PFSK-1 (cell line): Measurements from ENCODE around the gene CNN2.

Experiments used
- FOXP2 ChIP-seq: optimal IDR thresholded peaks from 2 replicates; pipeline ENCODE3; 2011; ENCODE audit warnings: borderline replicate concordance, control low read depth, inconsistent platforms; ENCODE audit not compliant: insufficient read depth; ENCODE audit errors: extremely low read length, extremely low read depth
- POLR2AphosphoS5 ChIP-seq: IDR thresholded peaks from 2 replicates; pipeline ENCODE4 v1.6.1; 2012; ENCODE audit warnings: low read depth, mild to moderate bottlenecking, control low read depth, low read length, moderate library complexity
- SIN3A ChIP-seq: IDR thresholded peaks from 2 replicates; pipeline ENCODE4 v1.6.1; 2012; ENCODE audit warnings: mild to moderate bottlenecking, low read length, moderate library complexity, borderline replicate concordance; ENCODE audit not compliant: insufficient read depth
- TAF1 ChIP-seq: IDR thresholded peaks from 2 replicates; pipeline ENCODE4 v1.6.1; 2012; ENCODE audit warnings: low read length, control low read depth, borderline replicate concordance; ENCODE audit not compliant: insufficient read depth
- TF ChIP-seq, protein P1 (sequence below), 2 experiments: IDR thresholded peaks; 2 replicates each; pipeline versions ENCODE4 v1.6.1 to v1.8.0; 2011 to 2012; ENCODE audit warnings: low read depth in 2 of 2, low read length in 2 of 2, control low read depth in 1 of 2, inconsistent platforms in 1 of 2, mild to moderate bottlenecking in 1 of 2, moderate library complexity in 1 of 2; ENCODE audit not compliant: insufficient read depth in 1 of 2

Gene CNN2

DNA sequence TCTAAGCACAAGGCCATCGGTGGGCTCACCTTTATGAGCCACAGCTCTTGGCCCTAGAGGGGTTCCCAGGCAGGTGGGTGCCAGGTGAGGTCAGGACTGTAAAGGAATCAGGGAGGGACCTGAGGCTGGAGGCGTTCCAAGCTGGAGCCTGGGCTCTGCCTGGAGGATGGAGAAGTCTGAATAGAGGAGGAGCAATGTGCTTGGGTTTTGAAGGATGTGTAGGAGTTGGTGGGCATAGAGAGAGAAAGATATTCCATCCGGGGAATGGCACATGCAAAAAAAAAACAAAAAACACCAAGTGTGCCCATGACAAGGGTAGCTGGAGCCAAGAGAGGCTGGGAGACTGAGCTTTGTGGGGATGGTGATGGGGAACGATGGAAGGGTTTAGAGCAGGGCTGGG lies 23.8 kb upstream of the CNN2 start:
- TF ChIP-seq, protein P1, sequence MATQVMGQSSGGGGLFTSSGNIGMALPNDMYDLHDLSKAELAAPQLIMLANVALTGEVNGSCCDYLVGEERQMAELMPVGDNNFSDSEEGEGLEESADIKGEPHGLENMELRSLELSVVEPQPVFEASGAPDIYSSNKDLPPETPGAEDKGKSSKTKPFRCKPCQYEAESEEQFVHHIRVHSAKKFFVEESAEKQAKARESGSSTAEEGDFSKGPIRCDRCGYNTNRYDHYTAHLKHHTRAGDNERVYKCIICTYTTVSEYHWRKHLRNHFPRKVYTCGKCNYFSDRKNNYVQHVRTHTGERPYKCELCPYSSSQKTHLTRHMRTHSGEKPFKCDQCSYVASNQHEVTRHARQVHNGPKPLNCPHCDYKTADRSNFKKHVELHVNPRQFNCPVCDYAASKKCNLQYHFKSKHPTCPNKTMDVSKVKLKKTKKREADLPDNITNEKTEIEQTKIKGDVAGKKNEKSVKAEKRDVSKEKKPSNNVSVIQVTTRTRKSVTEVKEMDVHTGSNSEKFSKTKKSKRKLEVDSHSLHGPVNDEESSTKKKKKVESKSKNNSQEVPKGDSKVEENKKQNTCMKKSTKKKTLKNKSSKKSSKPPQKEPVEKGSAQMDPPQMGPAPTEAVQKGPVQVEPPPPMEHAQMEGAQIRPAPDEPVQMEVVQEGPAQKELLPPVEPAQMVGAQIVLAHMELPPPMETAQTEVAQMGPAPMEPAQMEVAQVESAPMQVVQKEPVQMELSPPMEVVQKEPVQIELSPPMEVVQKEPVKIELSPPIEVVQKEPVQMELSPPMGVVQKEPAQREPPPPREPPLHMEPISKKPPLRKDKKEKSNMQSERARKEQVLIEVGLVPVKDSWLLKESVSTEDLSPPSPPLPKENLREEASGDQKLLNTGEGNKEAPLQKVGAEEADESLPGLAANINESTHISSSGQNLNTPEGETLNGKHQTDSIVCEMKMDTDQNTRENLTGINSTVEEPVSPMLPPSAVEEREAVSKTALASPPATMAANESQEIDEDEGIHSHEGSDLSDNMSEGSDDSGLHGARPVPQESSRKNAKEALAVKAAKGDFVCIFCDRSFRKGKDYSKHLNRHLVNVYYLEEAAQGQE (IDR thresholded peaks at IDR 0.05; ENCODE audit: insufficient read depth in 1 of 2, low read depth in 2 of 2, low read length in 2 of 2) = no peak
- TF ChIP-seq TAF1 = no peak
- TF ChIP-seq SIN3A = no peak
- TF ChIP-seq FOXP2 = no peak
- no peak for TF ChIP-seq POLR2AphosphoS5

DNA sequence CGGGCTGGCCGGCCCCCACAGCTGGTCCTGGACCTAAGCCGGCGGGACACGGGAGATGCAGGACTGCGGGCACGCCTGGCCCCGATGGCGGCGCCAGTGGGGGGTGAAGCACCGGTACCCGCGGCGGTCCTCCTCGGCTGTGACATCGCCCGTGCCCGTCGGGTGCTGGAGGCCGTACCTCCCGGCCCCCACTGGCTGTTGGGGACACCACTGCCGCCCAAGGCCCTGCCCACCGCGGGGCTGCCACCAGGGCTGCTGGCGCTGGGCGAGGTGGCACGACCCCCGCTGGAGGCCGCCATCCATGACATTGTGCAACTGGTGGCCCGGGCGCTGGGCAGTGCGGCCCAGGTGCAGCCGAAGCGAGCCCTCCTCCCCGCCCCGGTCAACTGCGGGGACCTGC lies 23.1 kb upstream of the CNN2 start:
- no peak for TF ChIP-seq TAF1
- TF ChIP-seq SIN3A = no peak
- no peak for TF ChIP-seq FOXP2
- TF ChIP-seq, protein P1 (IDR thresholded peaks at IDR 0.05; ENCODE audit: insufficient read depth in 1 of 2, low read depth in 2 of 2, low read length in 2 of 2) = no peak
- TF ChIP-seq POLR2AphosphoS5 = no peak

DNA sequence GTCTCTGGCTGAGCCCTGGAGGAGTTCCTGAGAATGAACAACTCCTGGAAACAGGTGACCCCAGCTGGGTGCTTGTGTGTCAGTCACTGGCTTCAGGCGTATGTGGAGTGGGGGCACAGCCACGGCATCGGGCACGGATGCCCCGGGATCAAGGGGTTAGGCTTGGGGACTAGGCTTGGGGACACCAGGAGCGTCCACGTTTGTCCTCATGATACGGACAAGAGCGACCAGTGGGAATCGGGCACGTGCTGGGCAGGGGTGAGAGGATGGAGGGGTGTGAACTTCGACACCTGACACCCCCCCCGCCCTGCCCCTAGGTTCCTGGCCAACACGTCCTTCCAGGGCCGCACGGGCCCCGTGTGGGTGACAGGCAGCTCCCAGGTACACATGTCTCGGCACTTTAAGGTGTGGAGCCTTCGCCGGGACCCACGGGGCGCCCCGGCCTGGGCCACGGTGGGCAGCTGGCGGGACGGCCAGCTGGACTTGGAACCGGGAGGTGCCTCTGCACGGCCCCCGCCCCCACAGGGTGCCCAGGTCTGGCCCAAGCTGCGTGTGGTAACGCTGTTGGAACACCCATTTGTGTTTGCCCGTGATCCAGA lies 22.1 kb upstream of the CNN2 start:
- TF ChIP-seq FOXP2 (no peak), TAF1 (no peak), POLR2AphosphoS5 (no peak), SIN3A (no peak)
- TF ChIP-seq, protein P1 (IDR thresholded peaks at IDR 0.05; ENCODE audit: insufficient read depth in 1 of 2, low read depth in 2 of 2, low read length in 2 of 2) = no peak

DNA sequence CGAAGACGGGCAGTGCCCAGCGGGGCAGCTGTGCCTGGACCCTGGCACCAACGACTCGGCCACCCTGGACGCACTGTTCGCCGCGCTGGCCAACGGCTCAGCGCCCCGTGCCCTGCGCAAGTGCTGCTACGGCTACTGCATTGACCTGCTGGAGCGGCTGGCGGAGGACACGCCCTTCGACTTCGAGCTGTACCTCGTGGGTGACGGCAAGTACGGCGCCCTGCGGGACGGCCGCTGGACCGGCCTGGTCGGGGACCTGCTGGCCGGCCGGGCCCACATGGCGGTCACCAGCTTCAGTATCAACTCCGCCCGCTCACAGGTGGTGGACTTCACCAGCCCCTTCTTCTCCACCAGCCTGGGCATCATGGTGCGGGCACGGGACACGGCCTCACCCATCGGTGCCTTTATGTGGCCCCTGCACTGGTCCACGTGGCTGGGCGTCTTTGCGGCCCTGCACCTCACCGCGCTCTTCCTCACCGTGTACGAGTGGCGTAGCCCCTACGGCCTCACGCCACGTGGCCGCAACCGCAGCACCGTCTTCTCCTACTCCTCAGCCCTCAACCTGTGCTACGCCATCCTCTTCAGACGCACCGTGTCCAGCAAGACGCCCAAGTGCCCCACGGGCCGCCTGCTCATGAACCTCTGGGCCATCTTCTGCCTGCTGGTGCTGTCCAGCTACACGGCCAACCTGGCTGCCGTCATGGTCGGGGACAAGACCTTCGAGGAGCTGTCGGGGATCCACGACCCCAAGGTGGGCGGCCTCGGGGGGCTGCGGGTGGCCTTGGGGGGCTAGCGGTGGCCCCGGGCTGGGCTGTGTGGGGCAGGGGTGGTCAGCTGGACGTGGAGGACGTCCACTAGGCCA lies 21.4 kb upstream of the CNN2 start:
- no peak for TF ChIP-seq TAF1
- TF ChIP-seq, protein P1 (IDR thresholded peaks at IDR 0.05; ENCODE audit: insufficient read depth in 1 of 2, low read depth in 2 of 2, low read length in 2 of 2) = no peak
- no peak for TF ChIP-seq POLR2AphosphoS5
- no peak for TF ChIP-seq SIN3A
- TF ChIP-seq FOXP2 = no peak
